Activated effector memory CD4-positive, alpha-beta T cell treated with Interleukin-2 at 50 U/mL for 16 hours (primary cell): ENCODE results near the gene CXCL10.
"Not testable (repeated sequence)": the region's sequence is repeated elsewhere in the genome, so short reads cannot be mapped to it uniquely, and the experiment has no call there.

Experiments used
- DNase-seq: peaks from one replicate; pipeline ENCODE4 v3.0.0-alpha.2; 2020

Gene CXCL10

DNA sequence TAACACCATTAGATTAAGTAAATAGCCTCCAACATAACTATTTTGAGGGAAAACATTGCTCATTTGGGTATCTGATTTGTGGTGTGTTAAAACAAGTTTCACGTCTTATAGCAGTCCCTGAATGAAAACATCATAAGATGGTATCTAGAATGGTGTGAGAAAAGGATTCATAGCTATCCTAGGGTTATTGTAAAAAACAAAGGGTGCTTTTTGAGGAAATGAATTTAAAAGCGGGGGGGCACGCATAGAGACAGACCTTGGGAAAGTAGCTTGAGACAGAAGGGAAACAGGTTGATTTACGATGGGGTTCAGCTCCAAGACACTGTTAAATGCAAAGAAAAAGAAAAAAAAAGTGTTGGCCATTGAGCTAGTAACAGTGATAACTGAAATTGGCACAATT, 768 bp upstream of the CXCL10 start:
- DNase-seq = no peak

DNA sequence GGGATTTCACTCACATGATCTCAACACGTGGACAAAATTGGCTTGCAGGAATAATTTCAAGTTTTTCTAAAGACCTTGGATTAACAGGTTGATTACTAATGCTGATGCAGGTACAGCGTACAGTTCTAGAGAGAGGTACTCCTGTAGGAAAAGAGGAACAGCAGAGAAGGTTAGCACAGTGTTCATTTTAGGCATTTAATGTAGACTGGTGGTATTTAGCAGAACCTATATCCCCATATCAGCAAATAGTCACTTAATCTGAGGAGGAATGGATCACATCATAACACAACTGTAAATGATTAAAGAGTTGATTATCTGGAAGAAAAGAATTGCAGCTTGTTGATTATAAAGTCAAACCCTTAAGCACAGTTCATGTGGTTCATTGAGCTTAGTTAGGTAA, 620 bp downstream of the CXCL10 start:
- DNase-seq = no peak

DNA sequence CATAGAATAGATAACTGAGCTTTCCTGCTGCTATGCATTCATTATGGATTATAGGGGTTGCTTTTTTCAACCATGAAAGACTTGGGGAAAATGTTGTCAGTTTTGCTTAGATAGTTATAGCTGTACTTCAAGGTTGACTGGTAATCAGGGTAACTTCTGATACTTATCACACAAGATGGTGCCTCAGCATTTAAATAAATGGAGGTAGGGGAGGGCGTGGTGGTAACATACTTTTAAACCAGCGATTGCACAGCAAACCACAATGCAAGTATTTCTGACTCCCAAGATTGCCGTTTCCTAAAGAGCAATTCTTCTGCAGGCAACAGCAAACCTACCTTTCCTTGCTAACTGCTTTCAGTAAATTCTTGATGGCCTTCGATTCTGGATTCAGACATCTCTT, 1.3 kb downstream of the CXCL10 start:
- DNase-seq = no peak

DNA sequence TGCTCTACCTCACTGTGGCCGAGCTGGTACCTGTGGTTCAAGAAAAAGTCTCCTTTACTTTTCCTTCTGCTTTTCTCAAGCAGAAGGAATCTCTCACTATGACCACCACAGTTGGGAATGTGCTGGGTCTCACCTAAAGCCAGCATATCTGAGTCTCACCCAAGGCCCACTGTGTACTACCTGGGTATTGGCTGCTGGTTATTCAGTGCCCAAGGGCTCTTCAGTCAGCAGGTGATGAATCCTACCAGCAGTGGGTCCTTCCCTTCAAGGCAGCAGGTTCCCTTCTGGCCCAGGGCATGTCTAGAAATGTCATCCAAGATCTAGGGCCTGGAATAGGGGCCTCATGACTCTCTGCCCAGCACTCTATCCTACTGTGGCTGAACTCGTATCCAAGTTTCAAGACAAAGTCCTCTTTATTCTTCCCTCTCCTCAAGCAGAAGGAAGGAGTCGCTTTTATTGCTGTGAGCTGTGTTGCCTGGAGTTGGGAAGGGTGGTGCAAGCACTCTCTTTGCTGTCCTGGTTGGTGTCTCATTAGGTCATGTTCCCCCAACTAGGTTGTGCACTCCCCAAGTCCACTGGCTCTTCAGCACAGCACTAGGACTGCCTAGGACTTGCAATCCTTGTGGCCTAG, 6.1 kb downstream of the CXCL10 start:
- DNase-seq = no peak

DNA sequence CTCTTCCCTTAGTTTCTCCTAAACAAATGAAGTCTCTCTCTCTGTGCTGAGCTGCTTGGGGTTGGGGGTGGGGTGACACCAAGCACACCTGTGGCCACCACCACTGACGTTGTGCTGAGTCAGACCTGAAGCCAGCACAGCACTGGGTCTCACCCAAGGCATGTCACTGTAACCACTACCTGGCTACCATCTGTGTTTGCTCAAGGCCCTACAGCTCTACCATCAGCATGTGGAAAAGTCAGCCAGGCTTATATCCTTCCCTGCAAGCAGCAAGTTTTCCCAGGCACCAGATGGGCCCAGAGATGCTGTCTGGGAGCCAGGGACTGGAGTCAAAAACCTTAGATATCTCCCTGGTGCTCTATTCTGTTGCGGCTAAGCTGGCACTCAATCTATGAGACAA, 6.9 kb downstream of the CXCL10 start:
- DNase-seq = no peak

DNA sequence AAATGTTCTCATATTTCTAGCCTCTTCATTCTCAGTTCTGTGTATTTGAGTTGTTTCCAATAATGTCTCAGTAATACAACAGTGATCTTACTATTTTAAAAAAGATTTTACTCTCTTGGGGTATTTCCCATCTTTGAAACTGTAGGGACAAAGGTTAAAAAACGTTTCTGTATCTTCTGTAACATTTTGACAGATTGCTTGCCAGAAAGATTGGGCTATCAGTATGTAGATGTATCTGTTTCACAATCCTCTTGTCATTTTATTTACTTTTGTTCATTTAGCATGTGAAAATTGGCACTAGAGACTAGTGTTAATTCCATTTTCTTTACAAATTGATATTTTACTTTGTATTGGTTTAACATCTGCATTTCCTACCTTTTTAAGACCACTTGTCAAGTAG, 9.8 kb downstream of the CXCL10 start:
- DNase-seq = no peak

DNA sequence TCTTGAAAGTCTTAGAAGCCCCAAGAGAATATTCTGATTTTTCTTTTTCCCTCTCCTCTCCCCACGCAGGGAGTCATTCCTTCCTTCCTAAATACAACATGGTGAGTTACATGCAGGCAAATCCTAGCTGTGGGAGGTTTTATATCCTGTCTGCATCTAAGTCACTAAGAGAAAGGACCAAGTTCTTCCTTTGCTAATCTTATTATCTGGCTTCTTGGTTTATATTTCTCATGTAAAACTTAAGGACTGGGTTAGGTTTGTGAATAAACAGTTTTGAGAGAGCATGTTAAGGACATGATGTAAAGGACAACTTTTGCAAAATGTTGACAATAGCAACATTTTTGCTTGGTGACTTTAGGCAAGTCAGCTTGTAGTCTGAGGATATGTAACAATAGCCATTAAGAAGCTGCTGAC, 10.9 kb downstream of the CXCL10 start:
- no peak for DNase-seq

DNA sequence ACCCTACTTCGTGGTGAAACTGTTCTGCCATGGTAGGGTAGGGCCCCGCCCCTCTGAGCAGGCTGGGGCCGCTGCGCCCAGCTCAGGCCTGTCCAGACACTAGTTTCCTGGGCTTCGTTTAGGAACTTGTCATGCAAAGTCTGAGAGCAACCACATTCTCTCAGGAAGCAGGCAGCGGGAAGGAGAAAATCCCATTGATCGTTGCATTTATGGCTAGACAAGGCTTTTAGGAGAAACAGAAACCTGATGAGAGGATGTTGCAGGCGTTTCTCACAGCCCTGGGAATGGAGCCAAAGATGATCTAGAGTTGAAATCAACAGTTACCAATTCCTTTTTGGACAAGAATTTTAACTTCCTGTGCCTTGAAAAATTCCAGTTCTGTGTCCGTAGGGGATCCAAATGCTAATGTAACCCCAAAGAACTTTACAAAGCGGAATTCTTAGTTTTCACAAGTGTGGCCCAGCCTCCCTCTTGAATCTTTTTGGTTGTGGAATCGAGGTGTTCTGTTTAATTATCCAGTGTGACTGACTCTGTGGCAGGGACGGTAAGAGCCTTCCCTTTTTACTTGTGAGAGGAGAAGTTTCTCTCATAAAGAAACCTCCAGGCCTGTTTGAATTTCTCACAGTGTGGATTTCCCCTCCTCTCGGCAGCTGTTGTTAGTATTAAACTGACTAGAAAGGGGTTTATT, 11.5 kb downstream of the CXCL10 start:
- no peak for DNase-seq

DNA sequence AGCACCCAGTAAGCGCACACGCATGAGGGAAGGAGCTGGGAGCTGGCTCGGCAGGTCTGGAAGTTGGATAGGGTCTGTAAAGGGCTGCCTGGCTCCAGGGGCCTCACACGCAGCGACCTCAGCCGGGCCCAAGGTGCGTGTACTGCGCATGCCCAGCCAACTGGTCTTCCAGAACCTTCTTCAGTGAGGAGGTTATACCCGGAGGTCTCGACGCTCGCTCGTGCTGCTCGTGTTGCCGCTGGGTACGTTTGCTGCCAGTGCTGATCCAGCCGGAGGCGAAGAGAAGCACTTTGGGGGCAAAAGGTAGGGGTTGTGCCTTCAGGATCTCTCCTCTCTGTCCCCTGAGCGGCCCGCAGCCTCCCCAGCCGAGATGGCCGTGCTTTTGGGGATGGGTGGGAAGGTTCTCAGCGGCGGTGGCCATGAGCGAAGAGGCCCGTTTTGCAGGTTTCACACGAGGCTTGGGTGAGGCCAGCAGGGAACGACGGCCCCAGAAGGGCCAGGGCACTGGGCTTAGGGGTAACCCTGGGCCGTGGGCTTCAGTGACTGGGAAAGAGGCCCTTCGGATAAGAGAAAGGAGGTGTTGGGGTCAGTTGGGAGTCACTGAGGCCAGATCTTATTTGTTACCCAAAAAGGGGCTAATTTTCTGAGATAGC, 12.2 kb downstream of the CXCL10 start:
- no peak for DNase-seq

DNA sequence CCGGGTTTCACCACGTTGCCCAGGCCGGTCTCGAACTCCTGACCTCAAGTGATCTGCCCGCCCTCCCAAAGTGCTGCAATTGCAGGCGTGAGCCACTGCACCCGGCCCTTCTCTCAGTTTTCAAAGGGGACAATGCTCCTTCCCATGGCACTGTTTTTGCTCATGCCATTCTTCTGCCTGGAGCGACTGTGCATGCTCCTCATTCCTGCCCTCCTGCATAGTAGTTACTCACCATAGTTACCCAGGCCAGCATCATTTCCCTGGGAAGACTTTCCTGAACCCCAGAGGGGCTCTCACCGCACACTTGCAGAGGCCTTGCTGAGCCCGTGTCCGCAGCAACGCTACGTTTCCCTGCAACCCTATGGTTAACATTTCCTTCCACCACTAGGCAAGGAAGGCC, 12.7 kb downstream of the CXCL10 start:
- DNase-seq = no peak

DNA sequence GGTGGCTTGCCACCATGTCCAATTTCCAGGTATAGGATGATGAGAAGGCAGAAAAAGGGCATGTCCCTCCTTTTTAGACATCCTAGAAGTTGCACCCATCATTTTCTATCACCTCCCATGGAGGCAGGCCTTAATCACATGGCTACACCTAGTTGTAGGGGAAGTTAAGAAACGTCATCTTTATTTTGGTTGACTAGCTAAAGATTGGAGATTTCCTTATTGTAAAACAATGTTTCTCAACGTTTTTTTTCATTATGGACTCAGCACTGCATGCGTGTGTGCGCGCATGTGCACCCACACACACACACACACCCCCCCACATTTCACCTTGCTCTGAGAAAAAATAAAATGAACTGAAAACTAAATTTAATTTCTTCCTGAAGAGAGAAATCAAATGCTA, 14.0 kb downstream of the CXCL10 start:
- no peak for DNase-seq

DNA sequence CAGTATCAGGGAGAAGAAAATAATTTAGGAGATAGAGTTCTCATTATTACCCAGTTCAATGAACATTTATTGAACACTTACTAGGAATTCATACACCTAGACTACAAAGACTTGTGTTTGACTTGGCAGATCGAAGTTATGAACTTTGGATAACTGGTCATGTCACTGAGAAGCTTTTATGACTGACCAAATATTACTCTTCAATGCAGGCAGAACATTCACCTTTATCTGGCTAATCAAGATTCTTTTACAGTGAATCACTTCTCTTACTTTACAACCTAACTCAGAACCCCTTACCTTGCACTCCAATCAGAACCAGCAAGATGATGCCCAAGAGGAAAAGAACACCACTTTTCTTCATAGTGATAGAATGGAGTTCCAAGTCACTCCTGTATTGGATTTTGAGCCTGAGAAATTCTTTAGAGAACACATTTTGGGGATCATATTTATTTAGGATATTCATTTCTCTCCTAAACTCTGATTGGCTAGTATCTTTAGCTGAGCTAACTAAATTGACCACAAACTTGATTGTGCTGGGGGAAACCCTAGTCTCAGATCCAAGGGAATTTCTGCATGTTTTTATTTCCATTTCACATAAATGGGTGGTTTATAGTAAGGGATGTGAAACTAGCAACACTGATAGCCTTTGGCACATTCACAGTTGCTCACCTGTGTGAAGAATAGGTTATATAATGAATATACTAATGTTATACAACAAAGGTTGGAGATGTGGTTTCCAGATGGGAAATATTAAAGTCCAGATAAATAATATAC, 16.0 kb downstream of the CXCL10 start, which contains the start of gene CXCL9:
Gene CXCL9, minus strand, starts transcription at position 421 of the 774 bp plus-strand sequence. Its CDS starts 60 bp downstream, at position 361.
- no peak for DNase-seq

DNA sequence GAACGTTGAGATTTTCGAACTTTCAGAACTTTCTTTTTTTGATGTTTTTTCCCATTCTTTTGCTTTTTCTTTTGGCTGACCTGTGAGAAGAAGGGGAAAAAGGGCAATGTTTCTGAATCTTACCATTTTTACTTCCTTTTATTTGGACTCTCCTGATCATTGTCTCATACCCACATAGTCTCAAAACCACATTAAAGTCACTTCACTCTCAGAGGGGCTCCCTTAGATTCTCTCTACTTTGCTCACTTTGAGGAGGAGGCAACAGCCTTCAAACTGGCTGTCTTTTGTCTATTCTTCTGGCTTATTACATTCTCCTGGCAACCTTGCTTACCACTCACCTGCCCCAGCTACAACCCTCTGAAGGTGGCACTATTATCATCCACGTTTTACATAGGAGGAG, 19.7 kb downstream of the CXCL10 start:
- DNase-seq = no peak

DNA sequence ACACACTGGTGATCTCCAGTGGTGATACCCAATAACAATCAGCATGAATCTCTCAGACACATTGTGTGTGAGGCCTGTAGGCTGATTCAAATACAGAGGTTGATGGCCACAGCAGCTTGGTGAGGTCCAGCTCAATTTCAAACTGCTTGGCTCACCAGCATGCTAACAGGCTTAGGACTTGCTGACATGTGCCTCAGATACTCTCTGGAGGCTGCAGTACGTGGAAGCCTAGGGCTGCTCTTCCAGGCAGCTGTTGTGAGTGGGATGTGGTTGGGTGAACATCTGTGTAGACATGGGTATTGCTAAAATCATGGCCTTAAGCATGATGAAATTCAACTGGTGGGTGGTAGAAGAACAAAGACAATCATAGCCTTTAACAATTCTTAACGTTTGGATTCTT, 20.3 kb downstream of the CXCL10 start:
- DNase-seq = no peak

DNA sequence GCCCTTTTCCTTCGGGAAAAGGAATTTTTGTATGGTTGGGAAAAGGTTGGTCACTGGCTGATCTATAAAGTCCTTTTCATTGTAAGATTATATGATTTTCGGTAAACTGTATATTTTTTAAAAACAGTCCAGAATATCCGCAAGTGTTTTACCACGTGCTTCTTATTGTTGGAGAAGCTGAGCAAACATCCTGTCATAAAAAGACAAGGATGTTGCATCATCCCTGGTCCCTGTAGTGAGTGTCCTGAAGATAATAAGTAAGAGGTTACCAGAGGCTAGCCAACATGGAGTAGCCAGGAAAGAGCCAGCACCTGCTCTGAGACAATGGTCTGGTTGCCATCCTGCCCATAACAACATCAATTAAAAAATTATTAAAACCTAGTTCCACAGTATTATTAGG, 21.1 kb downstream of the CXCL10 start:
- no peak for DNase-seq

DNA sequence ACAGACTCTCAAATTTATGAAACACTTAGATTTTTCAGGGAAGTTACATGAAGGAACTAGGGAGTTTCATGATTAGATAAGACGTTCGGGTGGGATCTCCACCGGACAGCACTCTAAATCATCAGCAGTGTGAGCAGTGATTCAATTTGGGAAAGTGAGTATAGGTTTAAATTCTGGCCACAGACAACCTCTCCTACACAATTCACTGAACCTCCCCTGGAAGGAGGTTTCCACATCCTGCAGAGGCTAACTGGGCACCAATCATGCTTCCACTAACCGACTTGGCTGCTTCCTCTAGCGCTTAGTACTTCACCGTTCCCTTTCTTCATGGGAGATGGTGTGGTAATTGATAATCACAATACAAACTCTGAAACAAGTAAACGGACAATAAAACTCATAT, 21.6 kb downstream of the CXCL10 start:
- DNase-seq = no peak

DNA sequence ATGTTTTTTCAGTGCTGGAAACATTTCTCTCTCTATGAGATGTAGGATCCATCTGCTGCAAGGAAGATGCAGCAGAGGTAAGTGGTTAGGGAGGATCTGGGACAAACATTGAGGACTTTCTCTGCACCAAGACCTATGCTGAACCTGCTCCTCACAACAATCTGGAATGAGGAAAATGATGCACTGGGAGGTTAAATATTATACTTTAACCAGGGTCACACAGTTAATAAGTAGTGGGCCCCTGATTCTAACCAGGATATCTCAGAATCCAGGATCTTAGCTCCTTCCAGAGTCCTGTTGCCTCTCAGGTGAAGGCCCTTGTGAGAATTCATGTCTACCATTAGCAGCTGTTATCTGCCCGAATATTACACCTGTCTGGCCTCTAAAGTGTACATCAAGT, 23.0 kb downstream of the CXCL10 start:
- DNase-seq = no peak

DNA sequence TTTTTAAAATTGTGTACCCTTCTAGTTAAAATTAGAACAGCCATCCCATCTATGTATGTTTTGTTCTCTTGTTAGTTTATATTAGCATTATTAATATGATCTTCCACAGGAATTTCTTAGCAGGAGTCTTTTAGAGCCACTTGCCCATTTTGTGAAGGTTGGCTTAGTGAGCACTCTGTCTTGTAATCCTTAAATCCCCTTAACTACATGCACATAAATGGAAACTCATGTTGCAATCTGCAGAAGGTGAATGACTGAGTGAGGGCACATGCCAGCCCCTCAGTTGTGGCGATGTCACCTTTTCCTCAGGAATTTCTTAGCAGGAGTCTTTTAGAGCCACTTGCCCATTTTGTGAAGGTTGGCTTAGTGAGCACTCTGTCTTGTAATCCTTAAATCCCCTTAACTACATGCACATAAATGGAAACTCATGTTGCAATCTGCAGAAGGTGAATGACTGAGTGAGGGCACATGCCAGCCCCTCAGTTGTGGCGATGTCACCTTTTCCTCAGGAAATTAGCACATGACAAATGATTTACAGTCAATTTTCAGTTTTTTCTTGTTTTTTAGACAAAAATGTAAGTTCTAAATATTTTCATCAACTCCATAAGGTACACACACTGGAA, 24.7 kb downstream of the CXCL10 start:
- not testable (repeated sequence) for DNase-seq

DNA sequence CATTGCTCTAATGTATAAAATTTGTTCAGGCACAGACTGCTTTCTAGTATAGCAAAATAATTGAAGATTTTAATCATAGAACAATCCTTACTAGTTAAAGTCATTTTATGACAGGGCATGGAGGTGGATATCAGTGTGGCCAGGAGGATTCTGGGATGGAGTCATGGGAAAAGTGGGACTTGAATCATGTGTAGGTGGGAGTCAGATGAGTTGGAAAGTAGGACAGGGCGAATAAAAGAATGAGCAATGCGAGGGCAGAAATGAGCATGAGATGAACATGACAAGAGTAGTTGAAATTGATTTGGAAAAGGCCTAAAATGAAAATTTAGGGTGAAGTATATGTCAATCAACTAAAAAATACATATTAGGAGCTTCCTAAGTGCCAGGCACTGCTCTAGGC, 25.4 kb downstream of the CXCL10 start:
- no peak for DNase-seq

DNA sequence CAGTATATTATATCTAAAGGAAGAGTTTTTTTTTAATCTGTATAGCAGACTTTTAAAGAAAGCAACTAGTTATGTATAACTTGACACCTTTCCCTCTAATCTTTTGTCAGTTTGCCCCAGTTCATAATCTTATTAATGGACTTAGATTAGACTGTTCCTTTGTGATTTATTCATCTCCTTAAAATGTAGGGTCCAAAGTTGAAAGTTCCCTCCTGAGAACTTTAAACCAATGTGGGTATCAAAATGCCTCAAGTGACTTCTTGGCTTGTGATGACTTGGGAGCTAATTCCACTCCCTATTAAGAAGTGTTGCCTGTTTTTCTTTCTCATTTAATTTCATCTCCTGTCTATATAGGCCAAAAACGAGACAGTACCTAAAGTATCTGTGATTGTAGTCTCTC, 26.2 kb downstream of the CXCL10 start:
- DNase-seq = no peak

DNA sequence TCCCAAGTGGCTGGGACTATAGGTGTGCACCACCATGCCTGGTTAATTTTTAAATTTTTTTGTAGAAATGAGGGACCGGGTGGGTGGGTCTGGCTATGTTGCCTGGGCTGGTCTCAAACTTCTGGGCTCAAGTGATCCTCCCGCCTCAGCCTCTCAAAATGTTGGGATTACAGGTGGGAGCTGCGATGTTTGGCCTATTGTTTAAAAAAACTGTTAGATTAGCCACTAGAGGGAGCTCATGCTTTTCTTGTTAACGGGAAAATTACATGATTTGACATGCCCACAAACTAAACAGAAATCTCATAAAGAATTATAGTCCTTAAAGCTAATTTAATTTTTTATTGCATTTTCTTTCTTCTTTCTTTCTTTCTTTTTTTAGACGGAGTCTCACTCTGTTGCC, 27.6 kb downstream of the CXCL10 start:
- DNase-seq = no peak

DNA sequence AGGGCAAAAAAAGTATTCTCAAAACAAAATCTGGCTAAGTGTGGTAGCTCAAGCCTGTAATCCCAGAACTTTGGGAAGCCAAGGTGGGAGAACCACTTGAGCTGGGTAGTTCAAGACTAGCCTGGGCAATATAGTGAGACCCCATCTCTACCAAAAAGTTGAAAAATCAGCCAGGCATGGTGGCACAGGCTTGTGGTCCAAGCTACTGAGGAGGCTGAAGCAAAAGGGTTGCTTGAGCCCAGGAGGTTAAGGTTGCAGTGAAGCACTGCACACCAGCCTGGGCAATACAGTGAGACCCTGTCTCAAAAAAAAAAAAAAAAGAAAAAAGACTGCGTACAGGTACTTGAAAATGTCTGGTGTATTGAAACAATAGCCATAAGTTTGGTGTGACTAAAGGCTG, 30.8 kb downstream of the CXCL10 start:
- DNase-seq = no peak

DNA sequence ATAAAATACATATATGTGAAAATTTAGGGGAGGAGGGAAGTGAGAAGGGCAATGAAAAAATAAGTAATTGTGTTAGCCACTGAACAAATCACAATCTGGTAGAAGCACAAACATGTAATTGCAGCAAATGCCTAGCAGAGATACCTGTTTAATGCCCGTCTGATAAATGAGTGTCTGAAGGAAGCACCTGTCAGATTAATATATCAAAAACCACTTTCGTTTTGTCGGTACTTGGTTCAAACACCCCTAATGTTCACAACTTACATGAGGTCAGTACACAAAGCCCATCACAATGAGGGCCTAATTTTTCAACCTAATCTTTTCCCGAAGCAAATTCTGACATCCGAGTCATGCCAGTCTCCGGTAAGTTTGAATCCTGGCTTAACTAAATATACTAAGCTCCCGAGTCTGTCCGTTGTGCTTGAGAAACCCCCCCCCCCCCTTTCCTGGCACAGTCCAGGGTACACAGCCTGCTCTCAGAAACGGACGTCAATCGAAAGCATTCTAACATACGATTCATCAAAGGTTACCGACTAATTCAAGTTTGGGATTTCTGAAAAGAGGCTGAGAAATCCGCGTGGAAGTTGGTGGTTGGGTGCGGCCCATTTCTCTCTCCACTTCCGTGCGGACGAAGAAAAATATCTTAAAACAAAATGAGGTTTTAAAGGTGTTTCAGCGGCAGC, 33.3 kb downstream of the CXCL10 start:
- no peak for DNase-seq
